A673 (cell line): Measurements from ENCODE around the gene NMRAL1. TPM values are rescaled to one million over a fixed set of nuclear protein-coding genes. Genes with fewer than 3 reads are reported as not detected.

Source experiments
- BruUV-seq: library from RNA; stranded (reverse); fragments of 400-500 nt; replicated peaks from 2 replicates; lab custom pipeline; 2021; lab: Mats Ljungman, UMichigan
- CTCF ChIA-PET: fragments of 300-600 bp; sonication (Branson Sonifier 250); formaldehyde crosslinking; loops from one replicate; lab custom pipeline; 2022; ENCODE audit warnings: antibody characterized with exemption; lab: Charles Lee
- POLR2A ChIA-PET: fragments of 300-600 bp; sonication (Branson Sonifier 250); formaldehyde crosslinking; loops from one replicate; lab custom pipeline; 2022; ENCODE audit warnings: antibody characterized with exemption; ENCODE audit not compliant: low non-redundant PET; lab: Charles Lee
- DNase-seq: peaks from one replicate; pipeline ENCODE4 v3.0.0-alpha.2; 2015; ENCODE audit warnings: low spot score
- H3K27ac ChIP-seq: fragments of 200-600 bp; sonication (generic); 2 replicates; pipeline ENCODE4 v1.5.1; 2016; ENCODE audit warnings: mixed run types, low read depth, mild to moderate bottlenecking, mixed read lengths, antibody characterized with exemption, low read length; ENCODE audit not compliant: poor library complexity, severe bottlenecking
- H3K27me3 ChIP-seq: fragments of 200-600 bp; sonication (generic); replicated peaks from 2 replicates; pipeline ENCODE4 v1.6.1; 2017; ENCODE audit warnings: mixed run types, low read depth, mild to moderate bottlenecking, mixed read lengths, antibody characterized with exemption, low read length; ENCODE audit not compliant: insufficient read depth, poor library complexity
- H3K36me3 ChIP-seq: fragments of 200-600 bp; sonication (generic); 2 replicates; pipeline ENCODE4 v1.6.1; 2016; ENCODE audit warnings: mixed run types, mild to moderate bottlenecking, mixed read lengths, antibody characterized with exemption, low read length; ENCODE audit not compliant: insufficient read depth, poor library complexity, severe bottlenecking
- H3K4me1 ChIP-seq: fragments of 200-600 bp; sonication (generic); 2 replicates; pipeline ENCODE4 v1.6.1; 2017; ENCODE audit warnings: mixed run types, mild to moderate bottlenecking, mixed read lengths, antibody characterized with exemption, low read length; ENCODE audit not compliant: insufficient read depth, poor library complexity, severe bottlenecking
- H3K4me3 ChIP-seq: fragments of 200-600 bp; sonication (generic); 2 replicates; pipeline ENCODE4 v1.5.1; 2016; ENCODE audit warnings: low read depth, mixed run types, mild to moderate bottlenecking, mixed read lengths, low read length; ENCODE audit not compliant: poor library complexity, severe bottlenecking
- H3K9me3 ChIP-seq: fragments of 200-600 bp; sonication (generic); 2 replicates; pipeline ENCODE4 v1.6.1; 2016; ENCODE audit warnings: mixed run types, low read depth, mild to moderate bottlenecking, mixed read lengths, antibody characterized with exemption, low read length; ENCODE audit not compliant: poor library complexity, severe bottlenecking
- CTCF ChIP-seq: fragments of 300-800, 200-600 bp; sonication (generic); conservative IDR thresholded peaks from 2 replicates; pipeline ENCODE4 v1.5.1; 2017; ENCODE audit warnings: low read depth, mild to moderate bottlenecking, antibody characterized with exemption, low read length, moderate library complexity, mixed read lengths
- EZH2 ChIP-seq: fragments of 200-600 bp; sonication (generic); IDR thresholded peaks from 2 replicates; pipeline ENCODE4 v1.6.1; 2017; ENCODE audit warnings: borderline replicate concordance, low read depth, mild to moderate bottlenecking, mixed read lengths, antibody characterized with exemption, low read length; ENCODE audit not compliant: poor library complexity, severe bottlenecking
- intact Hi-C: fragments of 100-400 bp; cut with micrococcal nuclease; formaldehyde crosslinking; loops from one replicate; pipeline ENCODE4 v1.10.0; 2022; ENCODE audit not compliant: unreplicated experiment
- total RNA-seq: library from RNA; stranded (reverse); gene quantifications from 2 replicates; pipeline ENCODE4 v1.2.3, GENCODE V29; 2021

The NMRAL1 gene
- total RNA-seq, 1 experiment from 2014 or later: 85.8 TPM

- no peaks in the 10 kb centered on the region for H3K27me3 ChIP-seq
- peaks cover 3% of the 10 kb centered on the region for H3K4me1 ChIP-seq
- no peak for TF ChIP-seq CTCF
- TF ChIP-seq EZH2: no peak
- CTCF ChIA-PET: no interaction called here
- intact Hi-C loops: loop anchor here (5.0 kb wide), 1 partner anchor 442 kb away; the partner anchor contains the start of gene SEC14L5
- no TSS peak for BruUV-seq
- peaks cover 3% of the 10 kb centered on the region for H3K36me3 ChIP-seq
- no peak for DNase-seq
- no peaks in the 10 kb centered on the region for H3K9me3 ChIP-seq
- POLR2A ChIA-PET: no interaction called here
- H3K4me3 ChIP-seq: no peak overlapping the region
- H3K27ac ChIP-seq: no peak overlapping the region
Observed at GRCh38 chr16:4515611-4516233, 41.3 kb upstream of the NMRAL1 start.

GRCh38 chr16:4514606-4515005, 40.2 kb upstream of the NMRAL1 start:
- no peak for DNase-seq
- peaks cover 5% of the 10 kb centered on the region for H3K36me3 ChIP-seq
- no peaks in the 10 kb centered on the region for H3K9me3 ChIP-seq
- intact Hi-C loops: loop anchor here (5.0 kb wide), 1 partner anchor 443 kb away; the partner anchor contains the start of gene SEC14L5
- TF ChIP-seq CTCF (no peak), EZH2 (no peak)
- no peaks in the 10 kb centered on the region for H3K4me1 ChIP-seq
- ChIA-PET POLR2A (no interaction called here), CTCF (no interaction called here)
- H3K27ac ChIP-seq: no peak overlapping the region
- H3K4me3 ChIP-seq: no peak overlapping the region
- H3K27me3 ChIP-seq: no peaks in the 10 kb centered on the region
- BruUV-seq: no TSS peak

DNA sequence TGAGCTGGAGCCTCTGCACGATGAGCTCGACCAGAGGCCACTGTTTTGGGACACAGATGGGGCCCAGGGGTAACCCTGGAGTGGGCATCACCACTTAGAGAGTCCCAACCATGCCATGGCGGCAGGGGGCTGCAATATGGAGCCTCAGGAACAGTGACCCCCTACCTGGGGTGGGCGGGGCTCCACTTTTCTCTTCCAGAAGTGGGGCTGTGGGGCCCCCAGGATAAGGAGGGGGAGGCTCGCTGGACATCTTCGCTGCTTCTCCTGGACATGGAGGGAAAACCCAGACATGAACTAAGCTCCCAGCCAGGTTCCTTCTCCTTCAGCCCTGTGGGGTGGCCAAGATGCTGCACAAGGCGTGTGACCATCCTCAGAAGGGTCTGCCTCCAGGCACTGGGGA, 39.5 kb upstream of the NMRAL1 start:
- no peak for TF ChIP-seq CTCF
- TF ChIP-seq EZH2: no peak
- H3K9me3 ChIP-seq: no peaks in the 10 kb centered on the region
- DNase-seq: no peak
- H3K4me3 ChIP-seq: no peak overlapping the region
- BruUV-seq: no TSS peak
- peaks cover 8% of the 10 kb centered on the region for H3K36me3 ChIP-seq
- intact Hi-C loops: no loop called here
- POLR2A ChIA-PET: no interaction called here
- H3K27ac ChIP-seq: no peak overlapping the region
- no peaks in the 10 kb centered on the region for H3K4me1 ChIP-seq
- no peaks in the 10 kb centered on the region for H3K27me3 ChIP-seq
- CTCF ChIA-PET: no interaction called here
